Parathyroid adenoma (tissue), 2 donors: ENCODE data around the gene NAT14.
A peak's percentile ranks its signal among the peaks of the same experiment; 100 is the strongest.

Experiments used
- H2AFZ ChIP-seq: fragments of 300-600 bp; sonication (generic); one replicate; pipeline ENCODE4 v1.7.0; 2017; ENCODE audit warnings: antibody characterized with exemption, mild to moderate bottlenecking
- H3K27ac ChIP-seq: fragments of 300-600 bp; sonication (generic); one replicate; pipeline ENCODE4 v1.7.0; 2017
- H3K27me3 ChIP-seq: fragments of 300-600 bp; sonication (generic); one replicate; pipeline ENCODE4 v1.7.0; 2017; ENCODE audit warnings: low read length; ENCODE audit not compliant: control insufficient read depth, insufficient read depth
- H3K36me3 ChIP-seq: fragments of 300-600 bp; sonication (generic); one replicate; pipeline ENCODE4 v1.7.0; 2017; ENCODE audit warnings: low read length; ENCODE audit not compliant: control insufficient read depth, insufficient read depth
- H3K4me1 ChIP-seq: fragments of 300-600 bp; sonication (generic); one replicate; pipeline ENCODE4 v1.7.0; 2017; ENCODE audit warnings: control low read depth
- H3K4me2 ChIP-seq: fragments of 300-600 bp; sonication (generic); one replicate; pipeline ENCODE4 v1.7.0; 2017; ENCODE audit warnings: low read length
- H3K4me3 ChIP-seq: fragments of 300-600 bp; sonication (generic); one replicate; pipeline ENCODE4 v1.7.0; 2017; ENCODE audit warnings: low read depth, low read length
- H3K79me2 ChIP-seq: fragments of 300-600 bp; sonication (generic); one replicate; pipeline ENCODE4 v1.7.0; 2017; ENCODE audit warnings: control low read depth
- H3K9ac ChIP-seq: fragments of 300-600 bp; sonication (generic); one replicate; pipeline ENCODE4 v1.7.0; 2017; ENCODE audit warnings: mild to moderate bottlenecking
- H3K9me3 ChIP-seq: fragments of 300-600 bp; sonication (generic); one replicate; pipeline ENCODE4 v1.7.0; 2017; ENCODE audit warnings: low read length; ENCODE audit not compliant: control insufficient read depth
- CTCF ChIP-seq: fragments of 300-600 bp; sonication (generic); IDR thresholded peaks from one replicate; pipeline ENCODE4 v1.7.0; 2017; ENCODE audit warnings: antibody characterized with exemption, mild to moderate bottlenecking
- donor health status: primary hyperparathyroidism.

NAT14 gene

GRCh38 chr19:55473225-55474012 lies 11.6 kb upstream of the NAT14 start:
- no peaks in the 10 kb centered on the region for H3K27me3 ChIP-seq
- H3K4me2 ChIP-seq, result no peak overlapping the region
- H3K9me3 ChIP-seq, result no peaks in the 10 kb centered on the region
- TF ChIP-seq CTCF, result no peak
- H3K9ac ChIP-seq, result no peak overlapping the region
- no peak overlapping the region for H3K27ac ChIP-seq
- H3K4me3 ChIP-seq, result no peak overlapping the region
- H2AFZ ChIP-seq, result no peak overlapping the region
- H3K79me2 ChIP-seq, result peaks cover 13% of the 10 kb centered on the region
- no peaks in the 10 kb centered on the region for H3K36me3 ChIP-seq
- H3K4me1 ChIP-seq, result peaks cover 18% of the 10 kb centered on the region

GRCh38 chr19:55474269-55475265 lies 10.4 kb upstream of the NAT14 start:
- no peaks in the 10 kb centered on the region for H3K36me3 ChIP-seq
- H3K4me3 ChIP-seq, result no peak overlapping the region
- no peak overlapping the region for H3K27ac ChIP-seq
- no peak for TF ChIP-seq CTCF
- H3K27me3 ChIP-seq, result no peaks in the 10 kb centered on the region
- H3K9me3 ChIP-seq, result no peaks in the 10 kb centered on the region
- H2AFZ ChIP-seq, result peak overlapping the region; percentile 48
- peaks cover 13% of the 10 kb centered on the region for H3K79me2 ChIP-seq
- peaks cover 22% of the 10 kb centered on the region for H3K4me1 ChIP-seq
- no peak overlapping the region for H3K9ac ChIP-seq
- no peak overlapping the region for H3K4me2 ChIP-seq

- no peaks in the 10 kb centered on the region for H3K27me3 ChIP-seq
- peak within 1 kb of the TSS; percentile 96 for H3K4me3 ChIP-seq
- peak within 1 kb of the TSS; percentile 94 for H3K27ac ChIP-seq
- H2AFZ ChIP-seq, result peak within 1 kb of the TSS; percentile 99
- H3K4me1 ChIP-seq, result peaks cover 23% of the 10 kb centered on the region
- H3K9ac ChIP-seq, result peak within 1 kb of the TSS; percentile 29
- peaks cover 15% of the 10 kb centered on the region for H3K79me2 ChIP-seq
- no peak for TF ChIP-seq CTCF
- H3K36me3 ChIP-seq, result no peaks in the 10 kb centered on the region
- peak within 1 kb of the TSS; percentile 99 for H3K4me2 ChIP-seq
- H3K9me3 ChIP-seq, result no peaks in the 10 kb centered on the region
These were observed 8.8 kb upstream of the NAT14 start, which contains the start of gene ZNF628 for GRCh38 chr19:55476100-55476775. ZNF628 (plus strand) TSS chr19:55476617; CDS start chr19:55479911, 3,294 bp downstream.

GRCh38 chr19:55477905-55478304 lies 7.1 kb upstream of the NAT14 start:
- Histone ChIP-seq H3K4me1 (peaks cover 23% of the 10 kb centered on the region), H2AFZ (no peak overlapping the region), H3K79me2 (peaks cover 18% of the 10 kb centered on the region), H3K27ac (no peak overlapping the region), H3K4me2 (no peak overlapping the region), H3K4me3 (no peak overlapping the region), H3K9ac (no peak overlapping the region), H3K36me3 (no peaks in the 10 kb centered on the region), H3K27me3 (no peaks in the 10 kb centered on the region), H3K9me3 (no peaks in the 10 kb centered on the region)
- TF ChIP-seq CTCF, result no peak
